HG03558 (cell line): ENCODE results near the gene SIX2.

Source experiments
- ATAC-seq: cut with Tn5 transposase; IDR thresholded peaks from one replicate; pipeline ENCODE4 v1.9.1; 2021; ENCODE audit warnings: moderate number of reproducible peaks; ENCODE audit not compliant: unreplicated experiment; ENCODE audit errors: extremely low read depth

The SIX2 gene

GRCh38 chr2:45024097-45024496, 14.8 kb upstream of the SIX2 start:
- no peak for ATAC-seq

DNA sequence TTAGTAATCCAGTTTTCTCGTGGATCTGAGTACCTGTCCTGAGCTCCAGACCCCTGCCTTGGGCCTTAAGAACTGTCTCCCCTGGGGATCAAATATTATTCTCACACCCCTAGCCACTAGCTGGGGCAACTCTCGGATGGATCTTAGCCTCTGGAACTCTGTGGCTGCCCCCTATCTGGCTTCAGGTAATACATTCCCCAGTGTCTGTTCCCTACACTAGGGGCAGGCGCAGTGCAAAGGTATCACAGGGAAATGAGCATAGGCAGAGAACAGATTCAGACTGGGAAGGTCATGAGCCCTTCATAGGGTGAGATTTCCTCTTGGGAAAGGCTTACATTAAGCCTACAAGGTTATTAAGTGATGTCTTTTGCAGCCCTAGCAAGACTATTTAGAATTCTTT, 11.2 kb upstream of the SIX2 start:
- ATAC-seq = no peak

DNA sequence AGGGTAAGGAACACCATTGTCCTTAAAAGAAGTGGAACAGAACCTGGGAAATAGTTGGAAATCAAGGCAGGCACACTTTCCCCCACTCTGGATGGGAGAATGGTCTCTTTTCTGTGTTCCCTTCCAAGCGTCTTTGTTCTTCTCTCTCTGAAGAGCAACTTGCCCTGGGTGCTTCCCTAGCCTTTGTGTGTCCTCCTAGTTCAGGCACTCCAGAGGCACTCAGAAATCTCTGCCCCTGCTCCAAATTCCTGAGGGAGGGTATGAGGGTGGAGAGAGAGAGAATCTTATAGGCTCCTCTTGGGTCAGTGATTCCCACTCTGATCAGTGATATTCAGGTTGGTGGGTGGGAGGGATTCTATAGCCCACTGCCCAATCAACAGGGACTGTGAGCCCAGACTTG, 8.8 kb upstream of the SIX2 start:
- no peak for ATAC-seq

- no peak for ATAC-seq
Observed at GRCh38 chr2:45014831-45015230, 5.6 kb upstream of the SIX2 start.

- ATAC-seq = no peak
Observed at GRCh38 chr2:45014016-45014702, 4.9 kb upstream of the SIX2 start.

GRCh38 chr2:45013229-45014015, 4.2 kb upstream of the SIX2 start:
- ATAC-seq = no peak

- no peak for ATAC-seq
Observed at GRCh38 chr2:45012733-45013132, 3.5 kb upstream of the SIX2 start.

- no peak for ATAC-seq
Observed at GRCh38 chr2:45011621-45012602, 2.7 kb upstream of the SIX2 start.

GRCh38 chr2:45011121-45011520, 1.9 kb upstream of the SIX2 start:
- no peak for ATAC-seq

DNA sequence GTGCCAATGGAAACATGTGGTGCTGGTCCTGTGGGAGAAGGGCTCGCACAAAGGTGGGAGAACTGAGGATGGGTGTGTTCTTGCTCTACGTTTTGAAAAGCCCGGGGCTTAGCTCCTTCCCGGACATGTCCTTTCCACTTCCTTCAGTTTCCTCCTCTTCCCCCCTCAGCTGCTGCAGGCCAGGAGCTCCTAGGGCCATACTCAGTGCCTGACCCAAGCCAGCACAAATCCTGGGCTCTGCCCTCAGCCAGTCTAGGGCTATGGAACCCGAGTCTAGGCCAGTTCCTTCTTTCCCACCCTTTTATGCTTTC, 1.4 kb upstream of the SIX2 start:
- ATAC-seq = no peak

GRCh38 chr2:45009928-45010701, 863 bp upstream of the SIX2 start:
- no peak for ATAC-seq

DNA sequence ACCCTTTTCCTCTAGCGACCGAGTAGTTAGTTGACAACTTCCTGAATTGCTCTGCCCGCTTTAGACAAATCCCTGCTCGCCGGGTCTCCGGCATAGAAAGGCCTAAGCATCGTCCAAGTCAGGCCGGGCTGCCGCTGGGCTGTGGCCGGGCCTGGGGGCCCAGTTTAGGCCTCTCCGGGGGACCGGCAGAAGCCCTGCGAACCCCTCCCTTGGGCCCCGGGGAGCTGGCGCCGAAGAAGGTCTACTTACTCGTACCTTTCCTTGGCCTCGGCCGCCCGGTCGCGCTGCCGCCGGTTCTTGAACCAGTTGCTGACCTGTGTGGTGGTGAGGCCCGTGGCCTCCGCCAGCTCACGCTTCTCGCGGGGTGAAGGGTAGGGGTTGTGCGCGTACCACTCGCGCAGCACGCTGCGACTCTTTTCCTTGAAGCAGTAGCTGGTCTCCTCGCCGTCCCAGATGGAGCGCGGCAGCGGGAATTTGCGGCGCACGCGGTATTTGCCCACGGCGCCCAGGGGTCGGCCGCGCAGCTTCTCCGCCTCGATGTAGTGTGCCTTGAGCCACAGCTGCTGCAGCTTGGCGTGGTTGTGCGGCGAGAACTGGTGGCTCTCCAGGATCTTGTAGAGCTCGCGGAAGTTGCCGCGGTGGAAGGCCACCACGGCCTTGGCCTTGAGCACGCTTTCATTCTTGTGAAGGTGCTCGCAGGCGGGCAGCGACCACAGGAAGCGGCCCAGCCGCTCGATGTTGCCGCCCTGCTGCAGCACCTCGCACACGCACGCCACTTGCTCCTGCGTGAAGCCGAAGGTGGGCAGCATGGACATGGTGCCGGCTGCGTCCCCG, 739 bp downstream of the SIX2 start:
- no peak for ATAC-seq

DNA sequence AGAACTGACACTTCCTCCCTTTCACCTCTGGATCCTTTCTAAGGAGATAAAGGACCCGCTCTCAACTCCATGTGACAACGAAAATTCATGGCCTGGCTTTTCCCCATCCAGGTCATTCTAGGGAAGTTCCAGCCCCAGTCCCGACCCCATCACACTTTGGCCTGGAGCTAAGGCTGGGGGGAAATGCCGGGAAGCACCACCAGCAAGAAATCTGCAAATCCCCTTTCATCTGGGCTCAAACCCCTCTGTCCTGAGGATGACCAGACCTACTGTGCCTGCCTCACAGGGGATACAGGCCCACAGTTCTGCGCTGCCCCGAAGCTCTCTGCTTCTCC, 1.3 kb downstream of the SIX2 start:
- ATAC-seq = no peak

- no peak for ATAC-seq
Observed at GRCh38 chr2:45006942-45007287, 2.3 kb downstream of the SIX2 start.

GRCh38 chr2:45006041-45006941, 3.0 kb downstream of the SIX2 start:
- ATAC-seq = no peak

DNA sequence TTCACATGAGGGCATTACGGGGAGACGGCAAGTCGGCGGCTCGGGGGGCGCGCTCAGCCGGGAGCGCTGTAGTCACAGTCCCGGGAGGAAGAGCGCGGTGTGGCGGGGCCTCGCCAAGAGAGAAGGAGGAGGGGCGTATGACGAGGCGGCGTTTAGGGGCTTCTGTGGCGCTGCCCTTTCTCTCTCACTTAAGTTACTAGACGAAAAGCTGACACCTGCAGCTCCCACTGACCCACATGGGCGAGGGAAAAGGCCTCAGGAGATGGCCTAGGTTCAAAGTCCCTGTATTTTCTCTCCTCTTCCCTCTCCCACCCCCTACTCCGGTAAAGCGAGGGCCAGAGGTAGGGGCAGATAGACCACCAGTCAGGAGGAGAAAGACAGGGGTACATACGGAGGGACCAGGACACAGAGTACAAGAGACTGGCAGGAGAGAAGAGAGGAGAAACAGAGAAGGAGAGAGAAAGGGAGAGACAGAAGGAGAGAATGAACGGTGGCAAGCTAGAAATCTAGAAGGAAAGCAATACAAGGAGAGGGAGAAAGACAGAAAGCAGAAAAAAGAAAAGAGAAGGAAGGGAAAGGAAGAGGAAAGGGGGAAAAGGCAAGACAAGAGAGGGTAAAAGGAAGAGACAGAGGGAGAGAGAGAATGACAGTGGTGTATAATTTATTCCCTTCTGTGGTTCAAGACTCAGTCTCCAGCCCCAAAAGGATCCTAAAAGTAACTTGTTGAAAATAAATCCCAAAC, 3.8 kb downstream of the SIX2 start:
- no peak for ATAC-seq

- ATAC-seq = no peak
Observed at GRCh38 chr2:45004562-45005191, 4.6 kb downstream of the SIX2 start.
